MM.1S (cell line): ENCODE results near the gene EGF.

Experiments
- DNase-seq: peaks from one replicate; pipeline ENCODE4 v3.0.0-alpha.2; 2015
- H2AFZ ChIP-seq: fragments of 300-600 bp; sonication (generic); 2 replicates; pipeline ENCODE4 v1.6.0; 2016; ENCODE audit warnings: antibody characterized with exemption, low read length
- H3F3A ChIP-seq: fragments of 300-600 bp; sonication (generic); 2 replicates; pipeline ENCODE4 v1.6.1; 2016; ENCODE audit warnings: mild to moderate bottlenecking, antibody characterized with exemption, low read length, moderate library complexity, mixed read lengths; ENCODE audit not compliant: insufficient read depth
- H3K27ac ChIP-seq: fragments of 300-600 bp; sonication (generic); 2 replicates; pipeline ENCODE4 v1.5.1; 2016; ENCODE audit warnings: mild to moderate bottlenecking, low read length
- H3K27me3 ChIP-seq: fragments of 300-600 bp; sonication (generic); replicated peaks from 2 replicates; pipeline ENCODE4 v1.6.0; 2016; ENCODE audit warnings: low read length; ENCODE audit not compliant: insufficient read depth
- H3K36me3 ChIP-seq: fragments of 300-600 bp; sonication (generic); replicated peaks from 2 replicates; pipeline ENCODE4 v1.6.1; 2016; ENCODE audit warnings: mild to moderate bottlenecking, low read length, mixed read lengths; ENCODE audit not compliant: insufficient read depth
- H3K4me1 ChIP-seq: fragments of 300-600 bp; sonication (generic); 2 replicates; pipeline ENCODE4 v1.6.1; 2016; ENCODE audit warnings: low read length, mixed read lengths
- H3K4me2 ChIP-seq: fragments of 300-600 bp; sonication (generic); 2 replicates; pipeline ENCODE4 v1.6.0; 2016; ENCODE audit warnings: low read depth, low read length
- H3K4me3 ChIP-seq: fragments of 300-600 bp; sonication (generic); 2 replicates; pipeline ENCODE4 v1.5.1; 2016; ENCODE audit warnings: low read length, mixed read lengths
- H3K79me2 ChIP-seq: fragments of 300-600 bp; sonication (generic); 2 replicates; pipeline ENCODE4 v1.6.1; 2016; ENCODE audit warnings: mixed run types, low read length, mixed read lengths
- H3K9ac ChIP-seq: fragments of 300-600 bp; sonication (generic); 2 replicates; pipeline ENCODE4 v1.6.1; 2016; ENCODE audit warnings: low read length, mixed read lengths
- H3K9me2 ChIP-seq: fragments of 300-600 bp; sonication (generic); replicated peaks from 2 replicates; pipeline ENCODE4 v1.6.1; 2016; ENCODE audit warnings: mild to moderate bottlenecking, low read length, mixed read lengths; ENCODE audit not compliant: insufficient read depth
- H3K9me3 ChIP-seq: fragments of 300-600 bp; sonication (generic); replicated peaks from 2 replicates; pipeline ENCODE4 v1.6.1; 2016; ENCODE audit warnings: mild to moderate bottlenecking, low read length, mixed read lengths; ENCODE audit not compliant: insufficient read depth
- H4K20me1 ChIP-seq: fragments of 300-600 bp; sonication (generic); 2 replicates; pipeline ENCODE4 v1.6.1; 2016; ENCODE audit warnings: mild to moderate bottlenecking, low read length, moderate library complexity, mixed read lengths; ENCODE audit not compliant: insufficient read depth
- CTCF ChIP-seq: fragments of 300-600 bp; sonication (generic); IDR thresholded peaks from 2 replicates; pipeline ENCODE4 v1.5.1; 2016; ENCODE audit warnings: antibody characterized with exemption, low read length, mixed read lengths
- EZH2 ChIP-seq: fragments of 300-600 bp; sonication (generic); optimal IDR thresholded peaks from 2 replicates; pipeline ENCODE3; 2017; ENCODE audit warnings: low read depth, mild to moderate bottlenecking, antibody characterized with exemption, low read length, mixed read lengths
- EZH2phosphoT487 ChIP-seq: fragments of 300-600 bp; sonication (generic); IDR thresholded peaks from 2 replicates; pipeline ENCODE4 v1.6.1; 2018; ENCODE audit warnings: antibody characterized with exemption, low read length

EGF gene

GRCh38 chr4:110014233-110014632 lies 101.5 kb downstream of the EGF start:
- DNase-seq, result no peak
- Histone ChIP-seq H3K4me1 (no peaks in the 10 kb centered on the region), H2AFZ (no peak overlapping the region), H4K20me1 (no peaks in the 10 kb centered on the region), H3K4me3 (no peak overlapping the region), H3K36me3 (no peaks in the 10 kb centered on the region), H3K27me3 (no peaks in the 10 kb centered on the region), H3K4me2 (no peak overlapping the region), H3K9me2 (no peaks in the 10 kb centered on the region), H3K9me3 (no peaks in the 10 kb centered on the region), H3F3A (no peaks in the 10 kb centered on the region), H3K9ac (no peak overlapping the region), H3K79me2 (no peaks in the 10 kb centered on the region), H3K27ac (no peak overlapping the region)
- TF ChIP-seq EZH2, result no peak
- TF ChIP-seq CTCF, result no peak
- no peak for TF ChIP-seq EZH2phosphoT487

- Histone ChIP-seq H3K9me2 (no peaks in the 10 kb centered on the region), H3F3A (no peaks in the 10 kb centered on the region), H4K20me1 (no peaks in the 10 kb centered on the region), H2AFZ (no peak overlapping the region), H3K27ac (no peak overlapping the region), H3K79me2 (no peaks in the 10 kb centered on the region), H3K4me1 (no peaks in the 10 kb centered on the region), H3K36me3 (no peaks in the 10 kb centered on the region), H3K9me3 (no peaks in the 10 kb centered on the region), H3K4me3 (no peak overlapping the region), H3K27me3 (no peaks in the 10 kb centered on the region), H3K4me2 (no peak overlapping the region), H3K9ac (no peak overlapping the region)
- DNase-seq, result no peak
- TF ChIP-seq EZH2phosphoT487, result no peak
- no peak for TF ChIP-seq CTCF
- no peak for TF ChIP-seq EZH2
Measured at GRCh38 chr4:110019153-110019552, 106.5 kb downstream of the EGF start.

GRCh38 chr4:110020139-110020538 lies 107.5 kb downstream of the EGF start:
- no peaks in the 10 kb centered on the region for H3K9me3 ChIP-seq
- no peak overlapping the region for H2AFZ ChIP-seq
- TF ChIP-seq CTCF (no peak), EZH2 (no peak), EZH2phosphoT487 (no peak)
- no peaks in the 10 kb centered on the region for H3K36me3 ChIP-seq
- H3K4me3 ChIP-seq, result no peak overlapping the region
- no peaks in the 10 kb centered on the region for H3K79me2 ChIP-seq
- no peaks in the 10 kb centered on the region for H4K20me1 ChIP-seq
- H3K27ac ChIP-seq, result no peak overlapping the region
- no peaks in the 10 kb centered on the region for H3F3A ChIP-seq
- no peaks in the 10 kb centered on the region for H3K9me2 ChIP-seq
- H3K4me1 ChIP-seq, result no peaks in the 10 kb centered on the region
- H3K4me2 ChIP-seq, result no peak overlapping the region
- DNase-seq, result no peak
- H3K27me3 ChIP-seq, result no peaks in the 10 kb centered on the region
- no peak overlapping the region for H3K9ac ChIP-seq
